Keratinocyte (primary cell): ENCODE measurements around the gene RAD21L1.

Source experiments
- EZH2 ChIP-seq: IDR thresholded peaks from one replicate; pipeline ENCODE4 v1.6.1; 2012; ENCODE audit warnings: inconsistent platforms, mild to moderate bottlenecking, low read length, moderate library complexity
- TF ChIP-seq, protein P1 (sequence below), 3 experiments: IDR thresholded peaks in 1 of 3; conservative IDR thresholded peaks in 1 of 3; optimal IDR thresholded peaks in 1 of 3; 2 replicates in 2 of 3; 3 replicates in 1 of 3; pipeline versions ENCODE3 to v1.5.1; 2011; ENCODE audit warnings: low read length in 3 of 3, mild to moderate bottlenecking in 3 of 3, moderate library complexity in 2 of 3, control low read depth in 1 of 3, inconsistent platforms in 1 of 3; ENCODE audit not compliant: insufficient read depth in 2 of 3; ENCODE audit errors: extremely low read depth in 1 of 3

DNA sequence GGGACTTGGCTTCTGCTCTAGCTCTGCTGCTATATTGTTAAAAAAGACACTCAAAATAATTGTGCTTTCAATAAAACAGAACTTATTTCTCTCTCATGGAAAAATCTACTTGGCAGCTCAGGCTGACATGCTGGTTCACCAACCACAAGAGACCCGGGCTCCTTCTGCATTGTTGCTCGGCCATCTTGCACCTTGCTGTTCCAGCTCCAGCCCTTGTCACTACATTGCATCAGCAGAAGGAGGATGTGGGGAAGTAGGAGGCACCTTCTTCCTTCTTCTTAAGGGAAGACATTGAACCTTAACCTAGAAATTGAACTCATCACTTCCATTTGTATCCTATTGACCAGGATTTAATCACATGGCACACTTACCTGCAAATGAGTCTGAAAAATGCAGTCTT lies 29.2 kb upstream of the RAD21L1 start:
- TF ChIP-seq, protein P1, sequence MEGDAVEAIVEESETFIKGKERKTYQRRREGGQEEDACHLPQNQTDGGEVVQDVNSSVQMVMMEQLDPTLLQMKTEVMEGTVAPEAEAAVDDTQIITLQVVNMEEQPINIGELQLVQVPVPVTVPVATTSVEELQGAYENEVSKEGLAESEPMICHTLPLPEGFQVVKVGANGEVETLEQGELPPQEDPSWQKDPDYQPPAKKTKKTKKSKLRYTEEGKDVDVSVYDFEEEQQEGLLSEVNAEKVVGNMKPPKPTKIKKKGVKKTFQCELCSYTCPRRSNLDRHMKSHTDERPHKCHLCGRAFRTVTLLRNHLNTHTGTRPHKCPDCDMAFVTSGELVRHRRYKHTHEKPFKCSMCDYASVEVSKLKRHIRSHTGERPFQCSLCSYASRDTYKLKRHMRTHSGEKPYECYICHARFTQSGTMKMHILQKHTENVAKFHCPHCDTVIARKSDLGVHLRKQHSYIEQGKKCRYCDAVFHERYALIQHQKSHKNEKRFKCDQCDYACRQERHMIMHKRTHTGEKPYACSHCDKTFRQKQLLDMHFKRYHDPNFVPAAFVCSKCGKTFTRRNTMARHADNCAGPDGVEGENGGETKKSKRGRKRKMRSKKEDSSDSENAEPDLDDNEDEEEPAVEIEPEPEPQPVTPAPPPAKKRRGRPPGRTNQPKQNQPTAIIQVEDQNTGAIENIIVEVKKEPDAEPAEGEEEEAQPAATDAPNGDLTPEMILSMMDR (optimal IDR thresholded peaks at IDR 0.05 in 1 of 3, IDR thresholded peaks at IDR 0.05 in 1 of 3, conservative IDR thresholded peaks at IDR 0.05 in 1 of 3; ENCODE audit: extremely low read depth in 1 of 3, insufficient read depth in 2 of 3, low read length in 3 of 3): no peak
- TF ChIP-seq EZH2: no peak
